ENCODE measurements around the gene SLC7A10.
"Not testable (repeated sequence)": the region's sequence is repeated elsewhere in the genome, so short reads cannot be mapped to it uniquely, and the experiment has no call there.

Gene SLC7A10

DNA sequence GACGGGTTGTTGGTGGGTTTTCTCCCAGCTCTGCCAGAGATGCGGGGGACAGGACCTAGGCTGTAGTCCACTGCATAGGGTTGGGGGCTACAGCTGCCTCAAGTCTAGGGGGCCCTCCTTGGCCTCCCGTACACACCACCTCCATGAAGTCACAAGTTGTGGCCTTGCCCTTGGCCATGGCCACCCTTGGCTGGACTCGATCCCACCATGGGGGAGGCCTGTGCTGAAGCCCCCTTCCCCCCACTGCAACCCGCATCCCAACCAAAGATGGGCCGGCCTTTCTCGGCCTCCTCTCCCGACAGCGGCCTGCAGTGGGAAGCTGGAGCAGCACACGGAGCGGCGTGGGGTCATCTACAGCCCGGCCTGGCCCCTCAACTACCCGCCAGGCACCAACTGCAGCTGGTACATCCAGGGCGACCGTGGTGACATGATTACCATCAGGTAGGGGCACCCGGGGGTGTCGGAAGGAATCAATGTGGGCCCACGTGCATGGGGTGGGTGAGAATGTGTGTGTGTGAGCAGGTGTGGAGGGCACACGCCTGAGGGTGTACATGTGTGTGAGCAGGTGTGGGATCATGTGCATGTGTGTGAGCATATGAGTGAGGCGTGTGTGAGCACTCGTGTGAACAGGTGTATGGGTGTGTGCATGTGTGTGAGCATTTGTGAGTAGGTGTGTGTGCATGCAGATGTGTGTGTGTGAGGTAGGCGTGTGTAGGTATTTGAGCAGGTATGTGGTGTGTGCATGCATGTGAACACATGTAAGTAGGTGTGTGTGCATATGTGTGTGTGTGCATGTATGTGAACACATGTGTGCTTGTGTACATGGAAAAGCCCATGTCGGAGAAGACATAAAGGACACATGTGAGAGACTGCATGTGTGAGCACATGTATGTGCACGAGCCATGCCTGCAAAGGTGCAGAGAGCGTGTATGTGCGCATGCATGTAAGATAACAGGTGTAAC is 22.8 kb downstream of the SLC7A10 start:
- no peak for DNase-seq (ENCODE audit: low read depth)

DNA sequence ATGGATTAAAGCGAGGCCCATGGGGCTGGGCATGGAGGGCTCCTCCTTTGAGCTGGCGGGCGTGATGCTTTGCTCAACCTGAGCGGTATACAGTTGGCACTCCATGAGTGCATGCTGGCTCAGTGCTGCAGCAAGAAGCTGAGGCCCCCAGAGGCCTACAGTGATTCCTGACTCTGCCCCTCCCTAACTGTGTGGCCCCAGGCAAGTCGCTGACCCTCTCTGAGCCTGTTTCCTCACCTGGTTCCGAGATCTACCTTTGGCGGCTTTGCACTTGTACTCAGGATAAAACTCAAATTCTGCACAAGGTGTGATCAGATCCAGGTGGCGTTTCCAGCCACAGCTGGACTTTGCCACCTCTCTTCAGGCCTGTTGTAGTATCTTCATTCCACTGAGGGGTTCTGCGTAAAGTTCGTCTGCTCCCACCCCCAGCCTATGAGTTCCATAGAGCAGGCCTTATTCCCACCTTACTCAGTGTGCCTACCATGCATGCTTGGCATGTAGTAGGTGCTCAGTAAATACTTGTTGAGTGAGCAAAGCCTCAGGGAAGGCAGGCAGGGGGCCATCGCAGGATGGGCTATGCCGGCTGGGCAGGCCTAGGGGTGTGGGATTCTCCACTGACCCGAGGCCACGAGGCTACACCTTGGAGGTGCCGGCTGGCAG is 23.6 kb downstream of the SLC7A10 start:
- no peak for DNase-seq (ENCODE audit: low read depth)

DNA sequence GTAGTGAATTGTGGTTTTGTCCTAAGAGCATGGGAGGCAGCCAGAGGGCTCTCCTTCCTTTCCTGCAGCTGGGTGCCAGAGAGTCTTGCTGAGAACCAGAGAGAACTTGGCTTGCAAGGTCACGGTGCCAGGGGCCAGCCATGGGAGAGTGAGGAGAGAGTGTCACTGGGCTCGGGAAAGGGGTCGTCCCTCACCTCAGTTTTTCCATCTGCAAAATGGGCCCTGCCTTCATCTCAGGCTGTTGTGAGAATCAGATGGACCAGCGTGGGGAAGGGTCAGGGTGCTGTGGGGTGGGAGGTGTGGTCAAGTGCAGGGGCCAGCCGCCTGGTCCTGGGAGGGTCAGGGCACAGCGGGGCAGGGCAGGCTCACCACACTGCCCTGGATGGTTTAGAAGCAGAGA is 24.2 kb downstream of the SLC7A10 start:
- no peak for DNase-seq (ENCODE audit: low read depth)

DNA sequence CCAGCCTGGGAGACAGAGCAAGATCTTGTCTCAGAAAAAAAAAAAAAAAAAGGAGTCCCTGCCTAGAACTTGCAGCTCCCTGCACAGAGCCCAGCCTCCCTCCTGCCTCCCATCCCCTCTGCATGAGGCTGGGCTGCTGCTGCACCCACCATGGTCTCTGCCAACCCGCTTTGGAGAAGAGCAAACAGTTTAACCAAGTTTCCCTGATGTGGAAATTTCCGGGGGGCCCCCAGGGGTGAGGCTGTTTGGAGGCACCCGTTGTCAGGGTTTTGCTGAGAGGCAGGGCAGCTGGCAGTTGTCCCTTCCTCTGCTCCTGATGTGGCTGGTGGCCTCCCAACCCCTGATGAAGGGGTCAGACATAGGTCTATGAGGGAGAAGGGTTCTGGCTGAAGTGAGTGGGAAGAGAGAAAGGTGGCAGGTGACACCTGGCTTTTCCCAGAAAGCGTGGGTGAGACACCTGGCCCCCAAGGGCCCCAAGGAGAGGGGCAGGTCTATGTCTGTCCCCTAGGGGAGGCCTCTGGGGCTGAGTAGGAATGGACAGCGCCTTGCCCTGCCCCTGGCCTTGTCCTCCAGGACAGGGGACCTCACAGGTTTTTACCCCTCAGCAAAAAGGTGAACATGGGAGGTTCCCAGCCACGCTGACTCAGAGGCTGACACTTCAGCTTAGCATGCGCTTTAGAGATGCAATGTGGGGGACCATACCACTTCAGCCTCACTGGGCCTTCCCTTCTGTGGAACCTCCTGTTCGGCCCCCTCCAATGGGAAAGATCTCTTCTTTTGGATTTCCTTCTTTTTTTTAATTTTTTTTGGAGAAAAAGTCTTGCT is 26.0 kb downstream of the SLC7A10 start:
- DNase-seq (ENCODE audit: low read depth), result no peak

DNA sequence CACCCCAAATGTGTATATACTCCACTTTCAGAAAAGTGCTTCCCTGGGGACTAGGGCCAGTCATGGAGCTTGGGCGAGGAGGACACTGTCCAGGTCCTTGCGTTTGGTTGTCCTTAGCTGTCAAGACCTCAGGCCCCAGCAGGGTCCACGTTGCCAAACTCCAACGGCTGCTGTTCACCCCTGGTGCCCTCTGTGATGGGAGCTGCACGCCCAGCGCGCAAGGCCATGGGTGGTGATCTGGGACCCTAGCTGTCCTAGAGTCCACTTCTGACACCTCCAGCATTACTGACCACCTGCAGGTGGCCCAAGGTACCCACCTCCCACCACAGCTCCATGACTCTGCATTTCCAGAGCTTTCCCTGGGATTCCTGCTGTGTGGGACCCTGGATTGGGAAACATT is 27.5 kb downstream of the SLC7A10 start:
- DNase-seq (ENCODE audit: low read depth), result no peak

DNA sequence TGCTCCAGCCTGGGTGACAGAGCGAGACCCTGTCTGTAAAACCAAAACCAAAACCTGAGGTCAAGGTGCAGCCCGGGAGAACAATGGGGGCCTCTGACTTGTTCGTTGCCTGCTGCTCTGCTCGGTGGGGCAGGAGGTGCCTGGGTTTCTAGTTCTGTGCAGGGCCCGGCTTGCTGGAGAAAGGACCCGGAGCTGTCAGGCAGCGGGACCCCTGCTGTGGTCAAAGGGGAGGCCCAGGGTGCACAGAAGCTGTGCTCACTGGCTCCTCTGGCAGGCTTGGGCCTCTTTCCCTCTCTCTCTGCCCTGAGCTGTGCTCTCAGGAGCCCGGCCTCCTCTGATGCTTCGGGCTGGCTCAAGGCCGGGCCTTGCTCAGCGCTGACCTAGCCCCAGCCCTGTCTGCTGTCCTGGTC is 28.1 kb downstream of the SLC7A10 start:
- DNase-seq (ENCODE audit: low read depth), result no peak

DNA sequence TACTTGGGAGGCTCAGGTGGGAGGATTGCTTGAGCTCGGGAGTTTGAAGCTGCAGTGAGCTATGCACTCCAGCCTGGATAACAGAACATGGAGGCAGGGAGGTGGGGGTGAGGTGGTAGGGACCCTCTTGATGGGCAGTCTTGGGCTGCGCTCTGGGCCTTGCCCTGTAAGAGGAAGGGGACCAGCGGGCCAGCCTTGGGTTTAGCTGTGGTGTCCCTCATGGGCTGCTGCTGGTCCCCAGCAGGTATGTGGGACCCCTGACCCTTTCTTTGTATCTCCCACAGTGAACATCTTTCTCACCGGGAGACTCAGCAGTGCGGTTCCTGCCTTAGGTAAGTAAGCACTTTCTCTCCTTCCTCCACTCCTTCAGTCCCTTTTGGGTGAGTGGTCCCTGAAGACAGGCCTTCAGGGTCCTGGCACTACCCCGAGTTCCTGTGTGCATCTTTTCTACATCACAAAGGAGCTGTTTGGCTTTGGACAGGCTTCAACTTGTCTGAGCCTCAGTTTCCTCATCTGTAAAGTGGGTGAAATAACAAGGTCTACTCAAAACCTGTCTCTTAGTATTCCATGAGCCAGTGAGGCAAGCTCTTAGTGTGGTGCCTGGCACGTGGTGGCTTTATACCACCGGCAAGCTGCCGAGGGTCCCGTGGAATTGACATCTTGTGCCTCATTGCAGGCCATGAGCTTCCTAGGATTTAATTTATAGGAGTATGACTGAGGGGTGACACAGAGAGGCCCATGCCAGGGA is 29.0 kb downstream of the SLC7A10 start:
- DNase-seq (ENCODE audit: low read depth), result no peak

DNA sequence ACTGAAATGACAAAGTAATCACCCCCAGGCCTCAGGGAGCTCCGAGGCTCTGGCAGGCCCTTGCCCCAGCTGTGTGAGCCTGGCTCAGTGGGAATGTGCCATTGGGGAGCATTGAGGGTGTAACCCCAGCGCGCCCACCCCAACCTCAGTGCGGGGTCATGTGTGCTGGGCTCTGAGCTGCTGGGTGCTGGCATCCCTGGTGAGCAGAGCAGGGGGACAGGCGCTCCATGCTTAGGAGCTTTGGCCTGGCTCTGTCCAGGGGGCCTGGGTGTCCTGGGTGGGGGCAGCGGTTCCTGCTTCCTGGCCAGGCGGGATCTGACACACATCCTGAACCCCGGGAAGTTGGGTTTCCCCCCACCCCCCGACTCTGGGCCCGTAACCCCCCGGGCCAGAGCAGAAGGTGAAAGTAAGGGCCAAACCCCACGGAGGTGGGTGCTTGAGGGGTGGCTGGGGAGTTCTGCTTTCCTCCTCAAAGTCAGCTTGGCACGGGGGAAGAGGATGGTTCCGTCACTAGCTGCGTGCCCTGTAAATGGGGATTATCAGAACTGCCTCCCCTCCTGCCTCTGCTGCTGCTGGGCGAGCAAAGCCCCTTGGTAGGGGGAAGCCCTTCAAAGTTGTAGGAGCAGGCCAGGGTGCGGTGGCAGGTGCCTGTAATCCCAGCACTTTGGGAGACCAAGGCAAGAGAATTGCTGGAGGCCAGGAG is 29.9 kb downstream of the SLC7A10 start:
- DNase-seq (ENCODE audit: low read depth), result no peak

DNA sequence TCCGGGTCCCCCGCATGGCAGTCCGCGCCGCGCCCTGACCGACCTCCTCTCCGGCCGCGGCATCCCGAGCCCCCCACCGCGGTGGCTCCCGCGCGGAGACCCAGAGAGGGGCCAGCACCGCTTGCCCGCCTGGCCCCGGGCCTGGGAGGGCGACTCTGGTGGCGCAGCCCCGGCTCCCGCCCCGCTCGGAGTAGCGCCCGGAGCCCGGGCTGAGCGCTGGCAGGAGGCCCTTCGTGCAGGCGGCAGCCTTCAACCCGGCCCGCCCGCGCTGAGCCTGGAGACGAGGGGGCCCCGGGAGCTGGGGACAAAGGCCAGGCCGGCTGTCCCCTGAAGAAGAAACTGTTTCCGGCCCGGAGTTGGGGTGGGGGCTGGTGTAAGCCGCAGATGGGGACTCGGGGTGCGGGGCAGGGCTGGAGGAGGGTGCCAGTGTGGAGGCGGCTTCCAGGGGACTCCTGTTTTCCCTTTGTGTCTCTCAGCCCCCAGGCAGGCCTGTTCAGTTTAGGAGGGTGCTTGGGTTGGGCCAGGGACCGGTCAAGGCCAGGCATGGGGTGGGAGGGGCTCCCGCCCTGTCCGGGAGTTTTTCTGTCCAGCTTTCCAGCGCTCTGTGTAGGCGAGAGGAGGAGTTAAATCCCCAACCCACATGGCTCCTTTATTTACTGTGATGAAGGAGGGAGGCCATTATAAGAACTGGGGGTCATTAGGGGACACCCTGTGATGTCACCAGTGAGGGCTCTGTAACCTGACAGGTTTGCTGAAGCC is 30.6 kb downstream of the SLC7A10 start:
- DNase-seq (ENCODE audit: low read depth), result no peak

DNA sequence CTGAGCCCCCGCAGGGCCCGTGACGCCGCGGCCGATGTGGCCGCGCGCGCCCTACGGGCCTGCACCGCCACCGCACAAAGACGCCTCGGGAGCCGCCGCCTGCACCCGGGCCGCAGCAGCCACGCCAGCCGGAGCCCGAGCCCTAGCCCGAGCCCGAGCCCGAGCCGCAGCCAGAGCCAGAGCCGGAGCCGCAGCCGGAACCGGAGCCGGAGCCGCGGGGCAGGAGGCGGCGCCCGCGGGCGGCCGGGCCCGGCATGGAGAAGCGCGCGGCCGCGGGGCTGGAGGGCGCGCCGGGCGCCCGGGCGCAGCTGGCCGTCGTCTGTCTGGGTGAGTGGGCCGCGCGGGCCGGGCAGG is 31.1 kb downstream of the SLC7A10 start:
- DNase-seq (ENCODE audit: low read depth), result no peak

DNA sequence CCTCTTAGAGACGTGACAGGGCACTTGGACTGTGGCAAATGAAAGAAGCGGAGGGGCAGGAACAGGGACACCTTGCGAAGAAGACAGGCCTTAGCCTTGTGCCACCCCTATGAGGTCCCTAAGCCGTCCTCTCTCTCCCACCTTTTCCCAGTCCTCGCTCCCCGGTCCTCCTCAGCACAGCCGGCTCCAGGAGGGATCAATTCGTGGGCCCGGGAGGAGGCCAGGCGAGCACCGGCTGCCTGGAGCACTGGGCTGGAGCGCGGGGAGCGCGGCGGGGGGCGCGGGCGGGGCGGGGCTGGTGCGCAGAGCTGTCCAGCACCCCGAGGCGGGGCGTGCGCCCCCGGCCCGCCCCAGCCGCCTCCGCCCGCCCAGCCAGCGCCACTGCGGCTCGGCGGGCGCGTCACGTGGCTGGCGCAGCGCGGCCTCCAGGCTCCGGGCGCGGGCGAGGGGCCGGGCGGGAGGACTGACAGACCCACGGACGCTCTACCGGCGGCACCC is 31.7 kb downstream of the SLC7A10 start, which contains the start of gene LRP3:
Gene LRP3, plus strand, starts transcription at position 466 of the 498 bp plus-strand sequence. CDS start 456 bp downstream, outside the sequence.
- no peak for DNase-seq (ENCODE audit: low read depth)

DNA sequence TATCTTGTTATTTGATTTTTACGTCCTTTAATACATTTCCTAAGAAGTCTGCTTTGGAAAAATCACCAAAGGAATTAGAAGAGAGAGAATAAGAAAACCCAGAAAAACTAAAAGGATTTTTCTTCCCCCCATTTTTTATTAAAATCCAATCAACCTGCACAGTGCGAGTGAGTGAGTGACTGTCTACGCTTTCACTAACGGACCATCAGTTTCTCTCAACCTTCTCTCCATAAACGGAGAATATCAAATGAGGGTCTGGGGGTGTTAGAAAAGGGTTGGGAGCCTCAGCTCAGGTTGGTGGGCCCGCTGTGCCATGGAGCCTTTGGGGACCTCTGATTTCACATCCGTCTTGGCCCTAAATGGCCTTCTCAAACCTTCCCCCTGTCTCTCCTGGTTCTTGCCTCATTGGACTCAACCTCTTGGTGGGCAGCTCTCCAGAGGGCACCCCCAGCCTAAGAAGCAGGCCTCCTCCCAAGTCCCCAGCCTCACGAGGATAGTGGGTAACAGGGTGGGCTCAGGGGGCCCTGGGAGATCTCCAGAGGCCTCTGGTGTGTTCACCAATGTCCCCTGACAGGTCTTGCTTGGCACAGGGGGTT is 32.3 kb downstream of the SLC7A10 start:
- DNase-seq (ENCODE audit: low read depth), result no peak

DNA sequence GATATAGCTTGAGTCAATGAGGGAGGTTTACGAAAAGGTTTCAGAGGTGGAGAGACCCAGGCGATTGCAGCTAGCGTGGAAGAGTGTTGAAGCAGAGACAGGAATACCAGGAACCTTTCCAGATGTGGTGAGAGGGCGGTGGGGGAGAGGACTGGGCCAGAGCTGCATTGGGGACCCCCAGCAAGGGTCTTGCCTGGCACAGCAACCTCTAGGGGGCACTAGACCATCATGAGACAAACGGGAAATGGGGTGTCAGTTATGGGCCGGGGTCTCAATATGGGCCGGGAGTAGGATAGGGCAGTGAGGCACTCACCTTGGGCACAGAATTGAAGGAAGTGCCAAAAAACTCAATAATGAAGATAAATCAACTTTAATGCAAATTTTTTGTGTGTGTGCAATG is 33.6 kb downstream of the SLC7A10 start:
- DNase-seq (ENCODE audit: low read depth), result no peak

DNA sequence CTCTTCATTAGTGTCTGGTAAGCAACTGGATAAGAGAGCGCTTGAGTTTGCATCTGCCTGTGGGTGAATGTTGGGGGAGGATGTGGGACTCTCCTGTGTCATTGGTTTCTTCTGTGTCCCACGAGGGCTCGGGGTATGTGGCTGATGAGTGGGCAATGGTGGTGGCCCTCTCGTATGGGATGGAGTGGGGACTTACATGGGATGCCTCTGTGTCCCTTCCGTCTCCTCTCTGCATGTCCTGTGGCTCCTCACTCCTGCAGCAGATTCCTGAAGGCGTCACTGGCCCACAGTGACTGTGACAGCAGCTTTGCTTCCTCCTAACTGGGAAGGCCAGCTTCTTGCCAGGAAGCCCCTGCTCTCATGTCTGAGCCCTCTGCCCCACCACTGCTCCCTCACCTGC is 34.1 kb downstream of the SLC7A10 start:
- DNase-seq (ENCODE audit: low read depth), result no peak

DNA sequence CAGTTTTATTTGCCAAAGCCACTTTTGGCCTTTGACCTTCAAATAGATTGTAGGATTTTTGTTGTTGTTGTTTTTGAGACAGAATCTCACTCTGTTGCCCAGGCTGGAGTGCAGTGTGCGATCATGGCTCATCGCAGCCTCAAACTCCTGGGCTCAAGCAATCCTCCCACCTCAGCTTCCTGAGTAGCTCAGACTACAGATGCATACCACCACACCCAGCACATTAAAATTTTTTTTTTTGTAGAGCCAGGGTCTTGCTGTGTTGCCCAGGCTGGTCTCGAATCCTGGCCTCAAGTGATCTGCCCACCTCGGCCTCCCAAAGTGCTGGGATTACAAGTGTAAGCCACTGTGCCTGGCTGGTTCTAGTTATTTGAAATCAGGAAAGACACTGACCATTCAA is 34.6 kb downstream of the SLC7A10 start:
- not testable (repeated sequence) for DNase-seq (ENCODE audit: low read depth)

DNA sequence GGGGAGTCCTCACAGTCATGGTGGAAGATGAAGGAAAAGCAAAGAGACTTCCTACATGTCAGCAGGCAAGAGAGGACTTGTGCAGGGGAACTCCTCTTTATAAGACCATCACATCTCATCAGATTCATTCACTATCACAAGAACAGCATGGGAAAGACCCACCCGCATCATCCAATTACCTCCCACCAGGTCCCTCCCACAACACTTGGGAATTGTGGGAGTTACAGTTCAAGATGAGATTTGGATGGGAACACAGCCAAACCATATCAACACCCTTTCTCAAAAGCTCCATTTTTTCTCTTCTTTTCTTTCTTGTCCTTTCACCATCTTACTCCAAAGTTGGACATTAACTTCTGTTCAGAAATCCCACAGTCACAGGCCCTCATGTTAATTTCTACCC is 36.2 kb downstream of the SLC7A10 start:
- no peak for DNase-seq (ENCODE audit: low read depth)

DNA sequence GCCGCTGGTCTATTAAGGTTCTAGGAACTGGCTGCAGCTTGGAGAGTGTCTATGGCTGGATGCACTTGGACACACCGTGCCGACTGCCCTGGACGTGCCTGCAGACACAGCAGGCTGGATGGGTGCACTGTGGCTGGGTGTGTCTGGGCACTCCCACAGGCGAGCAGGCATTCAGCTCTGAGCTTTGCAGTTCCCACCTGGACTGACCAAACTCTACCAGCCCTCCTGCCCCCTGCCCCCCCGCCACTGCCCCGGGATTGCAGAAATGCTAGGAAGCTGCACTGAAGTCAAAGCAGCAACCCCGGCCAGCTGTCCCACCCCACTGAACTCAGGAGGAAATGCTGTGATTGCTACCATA is 38.5 kb downstream of the SLC7A10 start:
- DNase-seq (ENCODE audit: low read depth), result no peak

DNA sequence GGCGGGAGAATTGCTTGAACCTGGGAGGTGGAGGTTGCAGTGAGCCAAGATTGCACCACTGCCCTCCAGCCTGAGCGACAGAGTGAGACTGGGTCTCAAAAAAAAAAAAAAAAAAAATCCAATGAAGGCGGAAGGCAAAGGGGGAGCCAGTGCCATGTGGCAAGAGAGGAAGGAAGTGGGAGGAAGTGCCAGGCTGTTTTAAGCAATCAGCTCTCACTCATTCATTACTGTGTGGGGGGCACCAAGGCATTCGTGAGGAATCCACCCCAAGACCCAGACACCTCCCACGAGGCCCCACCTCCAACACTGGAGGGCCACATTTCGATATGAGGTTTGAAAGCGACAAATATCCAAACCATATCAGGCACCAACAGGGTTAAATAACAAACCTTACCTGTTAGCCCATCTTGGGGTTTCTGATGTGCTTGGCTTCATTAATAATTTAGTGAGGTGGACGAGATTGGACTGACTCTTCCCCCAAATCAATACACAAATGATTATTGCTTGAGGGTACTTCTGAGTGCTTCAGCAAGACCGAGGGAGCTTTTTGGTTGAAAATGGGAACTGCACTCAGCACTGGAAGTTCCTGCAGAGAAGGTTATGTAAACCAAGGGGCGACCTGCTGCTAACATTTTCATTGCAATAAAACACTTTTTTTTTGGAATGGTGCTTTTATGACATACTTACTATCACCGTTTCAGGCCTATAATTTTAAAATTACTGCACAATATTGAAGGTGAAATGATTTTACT is 39.0 kb downstream of the SLC7A10 start:
- DNase-seq (ENCODE audit: low read depth), result no peak

DNA sequence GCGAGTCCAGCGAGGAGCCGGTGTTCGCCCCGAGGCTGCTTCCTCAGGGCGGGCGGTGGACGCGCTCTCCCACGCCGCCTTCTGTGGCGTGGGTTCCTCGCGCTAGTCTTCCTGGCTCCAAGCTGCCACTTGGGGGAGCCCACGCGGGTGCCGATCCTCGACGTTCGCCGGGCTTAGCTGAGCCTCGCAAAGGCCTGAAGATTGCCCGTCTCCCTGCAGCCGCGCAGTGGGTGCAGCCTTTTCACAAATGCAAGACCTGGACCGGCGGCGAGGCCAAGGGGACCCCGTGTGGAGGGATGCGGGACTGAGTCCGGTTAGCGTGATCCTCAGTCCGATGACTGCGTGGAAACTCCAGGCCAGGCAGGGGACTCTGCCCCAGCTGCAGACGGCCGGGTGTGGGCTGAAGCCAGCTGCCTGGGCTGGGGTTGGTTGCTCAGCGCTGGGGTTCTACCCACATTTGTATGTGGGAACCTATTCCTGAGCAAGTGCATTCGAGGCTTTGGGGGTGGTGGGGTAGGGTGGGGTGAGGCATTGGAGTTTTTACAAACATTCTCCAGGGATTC is 48.2 kb downstream of the SLC7A10 start:
- no peak for DNase-seq (ENCODE audit: low read depth)
